Type B pancreatic cell (in vitro differentiated cells): ENCODE measurements around the gene CAPRIN2. TPM values are rescaled to one million over a fixed set of nuclear protein-coding genes. Genes with fewer than 3 reads are reported as not detected.

Experiments used
- DNase-seq: peaks from one replicate; pipeline ENCODE4 v3.0.0; 2021; ENCODE audit warnings: mixed read lengths; ENCODE audit not compliant: unreplicated experiment; ENCODE audit errors: extremely low spot score
- H3K27ac Mint-ChIP-seq: 2 replicates; pipeline ENCODE4 v1.8.0; 2021; ENCODE audit warnings: mild to moderate bottlenecking, mixed read lengths
- H3K27me3 Mint-ChIP-seq: 2 replicates; pipeline ENCODE4 v1.8.0; 2021; ENCODE audit warnings: mixed read lengths
- H3K36me3 Mint-ChIP-seq: 2 replicates; pipeline ENCODE4 v1.8.0; 2021; ENCODE audit warnings: mixed read lengths
- H3K4me1 Mint-ChIP-seq: one replicate; pipeline ENCODE4 v1.8.0; 2021; ENCODE audit warnings: mixed read lengths; ENCODE audit not compliant: unreplicated experiment
- H3K4me3 Mint-ChIP-seq: 2 replicates; pipeline ENCODE4 v1.8.0; 2021; ENCODE audit warnings: mild to moderate bottlenecking, mixed read lengths
- H3K9me3 Mint-ChIP-seq: 2 replicates; pipeline ENCODE4 v1.8.0; 2021; ENCODE audit warnings: mixed read lengths
- CTCF ChIP-seq: fragments of 200-600 bp; sonication (generic); conservative IDR thresholded peaks from 2 replicates; pipeline ENCODE4 v1.5.0; 2021; ENCODE audit warnings: antibody characterized with exemption, mild to moderate bottlenecking
- total RNA-seq: library from RNA; stranded (reverse); gene quantifications from 2 replicates; pipeline ENCODE4 v1.2.1, GENCODE V29; 2021; ENCODE audit warnings: low replicate concordance

CAPRIN2 gene
- total RNA-seq, 1 donor from 2014 or later = 44.9 TPM

- H3K9me3 Mint-ChIP-seq = peaks cover 11% of the 10 kb centered on the region
- H3K4me1 Mint-ChIP-seq = no peaks in the 10 kb centered on the region
- no peak for TF ChIP-seq CTCF
- H3K27ac Mint-ChIP-seq = no peak overlapping the region
- no peaks in the 10 kb centered on the region for H3K27me3 Mint-ChIP-seq
- DNase-seq = no peak
- H3K4me3 Mint-ChIP-seq = no peak overlapping the region
- peaks cover 11% of the 10 kb centered on the region for H3K36me3 Mint-ChIP-seq
Observed at GRCh38 chr12:30779578-30779977, 24.8 kb upstream of the CAPRIN2 start.

DNA sequence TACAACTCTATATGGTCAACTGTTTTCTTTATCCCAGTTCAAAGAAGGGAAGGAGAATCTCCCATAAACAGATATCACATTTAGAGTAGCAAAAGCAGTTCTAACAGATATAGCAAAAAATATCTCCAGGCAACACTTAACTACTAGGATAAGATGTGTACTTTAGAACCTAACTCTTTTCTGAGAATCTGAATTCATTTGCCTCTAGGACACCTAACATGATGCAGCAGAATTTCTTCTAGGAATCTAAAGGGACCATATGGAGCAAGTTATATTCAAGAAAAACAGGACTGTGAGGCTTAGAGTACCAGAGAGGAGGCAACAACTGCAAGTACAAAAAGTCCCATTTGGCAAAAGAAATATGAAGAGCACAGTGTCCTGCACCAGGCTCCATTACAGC, 24.4 kb upstream of the CAPRIN2 start:
- Mint-ChIP-seq H3K36me3 (peaks cover 7% of the 10 kb centered on the region), H3K27ac (no peak overlapping the region), H3K4me3 (no peak overlapping the region), H3K9me3 (peaks cover 7% of the 10 kb centered on the region), H3K4me1 (no peaks in the 10 kb centered on the region), H3K27me3 (no peaks in the 10 kb centered on the region)
- TF ChIP-seq CTCF = no peak
- DNase-seq = no peak

DNA sequence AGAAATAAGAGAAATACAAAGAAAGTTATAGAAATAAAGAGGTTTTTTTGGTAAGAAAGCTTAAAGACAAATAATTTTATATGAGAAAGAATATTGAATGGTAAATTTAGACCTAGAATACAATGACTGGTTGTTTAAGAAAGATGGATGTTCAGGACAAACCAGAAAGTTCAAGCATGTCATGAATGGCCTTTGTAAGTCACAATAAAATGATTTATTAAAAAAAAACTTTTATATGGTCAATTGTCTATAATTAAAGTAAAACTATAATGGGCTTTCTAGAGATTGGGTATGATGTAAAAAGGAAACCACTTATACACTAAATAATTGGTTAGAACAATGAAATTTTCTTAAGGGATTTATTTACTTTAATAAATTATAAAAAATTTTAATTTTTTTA, 19.8 kb upstream of the CAPRIN2 start:
- TF ChIP-seq CTCF = no peak
- H3K27ac Mint-ChIP-seq = no peak overlapping the region
- peaks cover 5% of the 10 kb centered on the region for H3K9me3 Mint-ChIP-seq
- no peak for DNase-seq
- H3K4me3 Mint-ChIP-seq = no peak overlapping the region
- peaks cover 5% of the 10 kb centered on the region for H3K36me3 Mint-ChIP-seq
- no peaks in the 10 kb centered on the region for H3K4me1 Mint-ChIP-seq
- H3K27me3 Mint-ChIP-seq = no peaks in the 10 kb centered on the region

GRCh38 chr12:30769802-30770201, 15.1 kb upstream of the CAPRIN2 start:
- no peaks in the 10 kb centered on the region for H3K27me3 Mint-ChIP-seq
- H3K4me1 Mint-ChIP-seq = no peaks in the 10 kb centered on the region
- no peaks in the 10 kb centered on the region for H3K36me3 Mint-ChIP-seq

GRCh38 chr12:30764251-30764650, 9.5 kb upstream of the CAPRIN2 start:
- no peak for DNase-seq
- Mint-ChIP-seq H3K36me3 (no peaks in the 10 kb centered on the region), H3K4me1 (peaks cover 5% of the 10 kb centered on the region), H3K27ac (no peak overlapping the region), H3K4me3 (no peak overlapping the region), H3K9me3 (no peaks in the 10 kb centered on the region), H3K27me3 (no peaks in the 10 kb centered on the region)
- TF ChIP-seq CTCF = no peak

More at GRCh38 chr12:30769802-30770201, 15.1 kb upstream of the CAPRIN2 start:
- no peak overlapping the region for H3K4me3 Mint-ChIP-seq
- H3K9me3 Mint-ChIP-seq = no peaks in the 10 kb centered on the region
- no peak overlapping the region for H3K27ac Mint-ChIP-seq
- DNase-seq = no peak
- TF ChIP-seq CTCF = no peak

- Mint-ChIP-seq H3K9me3 (no peaks in the 10 kb centered on the region), H3K27me3 (no peaks in the 10 kb centered on the region), H3K4me1 (peaks cover 5% of the 10 kb centered on the region), H3K4me3 (no peak overlapping the region), H3K27ac (peak overlapping the region; percentile 22), H3K36me3 (no peaks in the 10 kb centered on the region)
- TF ChIP-seq CTCF = no peak
- no peak for DNase-seq
Observed at GRCh38 chr12:30763053-30763452, 8.3 kb upstream of the CAPRIN2 start.
